SH-SY5Y (cell line): ENCODE data around the gene PMEPA1.

Source experiments
- GATA2 ChIP-seq: IDR thresholded peaks from 2 replicates; pipeline ENCODE4 v1.6.1; 2011; ENCODE audit warnings: mild to moderate bottlenecking, low read depth, low read length
- GATA3 ChIP-seq: IDR thresholded peaks from 2 replicates; pipeline ENCODE4 v1.6.1; 2011; ENCODE audit warnings: low read depth, mild to moderate bottlenecking, low read length, moderate library complexity

DNA sequence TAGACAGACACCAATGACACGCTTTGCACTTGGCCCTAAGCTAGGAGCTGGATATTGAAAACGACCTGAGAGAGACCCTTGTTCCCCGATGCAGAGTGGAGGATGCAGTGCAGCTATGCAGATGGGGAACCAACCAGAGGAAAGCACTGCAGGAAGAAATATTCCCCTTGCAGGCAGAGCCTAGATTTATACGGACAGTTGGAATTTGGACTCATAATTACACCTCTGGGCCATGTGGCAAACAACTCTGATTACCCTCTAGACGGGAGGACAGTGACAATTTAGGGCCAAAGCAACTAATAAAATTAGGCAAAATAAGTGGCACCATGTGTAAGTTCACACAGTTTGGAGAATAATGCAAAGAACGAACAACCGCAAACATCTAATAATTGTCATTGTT, 12.3 kb downstream of the PMEPA1 start:
- TF ChIP-seq GATA2 (no peak), GATA3 (no peak)
